ENCODE measurements around the gene ABI1. TPM values are rescaled to one million over a fixed set of nuclear protein-coding genes. Genes with fewer than 3 reads are reported as not detected.

Gene ABI1
- total RNA-seq, 1 experiment from 2014 or later, result 36.9 TPM

- H3K4me3 Mint-ChIP-seq, result peak overlapping the region; percentile 94
- peaks cover under 1% of the 10 kb centered on the region; the same call in 1 of the 2 replicates for H3K27me3 Mint-ChIP-seq (ENCODE audit: low read depth)
- Histone ChIP-seq H2BK5ac (ENCODE audit: insufficient read length, low read length) (no peak overlapping the region), H3K4ac (ENCODE audit: low read depth, low read length) (no peak overlapping the region), H3K9ac (ENCODE audit: extremely low read depth, insufficient read length, low read length) (peak overlapping the region; percentile 66), H3K14ac (ENCODE audit: insufficient read depth, low read length) (peak overlapping the region; percentile 32; the same call in 1 of the 2 replicates), H3K56ac (ENCODE audit: insufficient read length, low read depth, low read length) (no peak overlapping the region), H3K4me2 (ENCODE audit: insufficient read depth, insufficient read length, low read length) (peak overlapping the region; percentile 88), H4K5ac (ENCODE audit: insufficient read length, low read depth, low read length) (no peak overlapping the region), H3K79me2 (ENCODE audit: insufficient read depth, low read length) (peaks cover 23% of the 10 kb centered on the region; the same call in 1 of the 2 replicates), H3K4me1 (ENCODE audit: insufficient read depth, low read length) (no peaks in the 10 kb centered on the region), H3K27me3 (ENCODE audit: insufficient read depth, low read length) (no peaks in the 10 kb centered on the region), H4K8ac (replicated peaks; ENCODE audit: insufficient read length, low read depth, low read length) (no peak overlapping the region), H2AK5ac (ENCODE audit: insufficient read length, low read length) (no peak overlapping the region), H3T11ph (ENCODE audit: low read length) (no peak overlapping the region), H2AFZ (ENCODE audit: low read length) (no peak overlapping the region), H2BK12ac (ENCODE audit: insufficient read length, low read depth, low read length) (no peak overlapping the region), H3K79me1 (ENCODE audit: insufficient read depth, low read depth, low read length, poor library complexity, severe bottlenecking) (peaks cover 5% of the 10 kb centered on the region), H3K23ac (ENCODE audit: insufficient read length, low read depth, low read length) (no peak overlapping the region), H4K91ac (ENCODE audit: insufficient read length, low read depth, low read length) (no peak overlapping the region), H3K27ac (ENCODE audit: insufficient read length, low read depth, low read length) (no peak overlapping the region), H3K23me2 (ENCODE audit: insufficient read length, low read depth, low read length, poor library complexity, severe bottlenecking) (peaks cover 6% of the 10 kb centered on the region), H3K9me3 (ENCODE audit: control insufficient read depth, low read depth, low read length) (no peaks in the 10 kb centered on the region), H4K20me1 (ENCODE audit: control insufficient read depth, insufficient read depth, insufficient read length) (no peaks in the 10 kb centered on the region), H2BK120ac (ENCODE audit: low read depth, low read length, poor library complexity, severe bottlenecking) (no peak overlapping the region), H3K18ac (ENCODE audit: insufficient read length, low read depth, low read length) (no peak overlapping the region), H2BK15ac (ENCODE audit: low read depth, low read length) (no peak overlapping the region), H2BK20ac (ENCODE audit: low read depth, low read length, poor library complexity, severe bottlenecking) (no peak overlapping the region)
- DNase-seq, result no peak
- H3K4me1 Mint-ChIP-seq, result peaks cover 7 to 15% of the 10 kb centered on the region in 2 experiments; a peak in 3 of 4 replicates
- H3K36me3 Mint-ChIP-seq (ENCODE audit: insufficient read depth in 1 of 3, low read depth in 3 of 3), result peaks cover 16 to 20% (median 19%) of the 10 kb centered on the region in 3 experiments
- WGBS (ENCODE audit: extremely low coverage, insufficient read length, low lambda C conversion rate), result no CpG with 5 or more reads among the region's 11 CpGs
- peaks cover 0 to 7% of the 10 kb centered on the region in 2 experiments; a peak in 3 of 5 replicates for H3K9me3 Mint-ChIP-seq
- TF ChIP-seq CTCF (conservative IDR thresholded peaks at IDR 0.05), result no peak
- H3K27ac Mint-ChIP-seq, result peak overlapping the region; percentile 35 to 97 (median 92); a peak in 6 of 7 replicates
These were observed 164.0 kb downstream of the ABI1 start for GRCh38 chr10:26696786-26697162.

Other genes starting within 250 kb of the ABI1 start
- gene PDSS1, start 163.3 kb downstream of the ABI1 start, total RNA-seq (2021), result 18.4 and 19.7 TPM in 2 replicates
- gene ANKRD26, start 239.5 kb upstream of the ABI1 start, total RNA-seq (2021), result 9.3 and 9.4 TPM in 2 replicates

Data from H9 (cell line).